IMR-90 (cell line): Measurements from ENCODE around the gene EID3. TPM values are rescaled to one million over a fixed set of nuclear protein-coding genes. Genes with fewer than 3 reads are reported as not detected.
A peak's percentile ranks its signal among the peaks of the same experiment; 100 is the strongest.

Experiments used
- ATAC-seq: fragments of 200-7000 bp; cut with Tn5 transposase; 2 replicates; pipeline ENCODE4 v1.9.1; 2020; ENCODE audit warnings: low read depth, mild to moderate bottlenecking, moderate library complexity
- BruUV-seq: library from RNA; stranded (reverse); fragments of 400-500 nt; replicated peaks from 2 replicates; lab custom pipeline; 2021; lab: Mats Ljungman, UMichigan
- CTCF ChIA-PET: fragments of 300-600 bp; formaldehyde crosslinking; extraction: SDS; loops from one replicate; lab custom pipeline; 2021; ENCODE audit warnings: antibody characterized with exemption; lab: Yijun Ruan, JAX
- POLR2A ChIA-PET: fragments of 300-600 bp; sonication (Branson Sonifier 250); formaldehyde crosslinking; loops from one replicate; lab custom pipeline; 2022; ENCODE audit warnings: antibody characterized with exemption; ENCODE audit not compliant: unreplicated experiment; lab: Charles Lee
- DNase-seq: peaks from one replicate; pipeline ENCODE4 v3.0.0; 2013
- H2AFZ ChIP-seq: replicated peaks from 2 replicates; pipeline ENCODE3; 2013; ENCODE audit warnings: low read length, mild to moderate bottlenecking; ENCODE audit not compliant: poor library complexity
- H2AK5ac ChIP-seq: 2 replicates; pipeline ENCODE4 v1.6.1; 2013; ENCODE audit warnings: low read depth, low read length, inconsistent platforms
- H2AK9ac ChIP-seq: replicated peaks from 2 replicates; pipeline ENCODE3; 2013; ENCODE audit warnings: mild to moderate bottlenecking, low read depth, low read length, moderate library complexity; ENCODE audit not compliant: poor library complexity
- H2BK120ac ChIP-seq: 2 replicates; pipeline ENCODE4 v1.6.1; 2013; ENCODE audit warnings: low read depth, low read length, inconsistent platforms
- H2BK15ac ChIP-seq: 3 replicates; pipeline ENCODE4 v1.6.1; 2013; ENCODE audit warnings: low read depth, low read length, inconsistent platforms
- H2BK20ac ChIP-seq: 2 replicates; pipeline ENCODE4 v1.6.1; 2013; ENCODE audit warnings: low read depth, mild to moderate bottlenecking, inconsistent platforms, low read length, moderate library complexity
- H2BK5ac ChIP-seq: 2 replicates; pipeline ENCODE4 v1.6.1; 2013; ENCODE audit warnings: mild to moderate bottlenecking, low read depth, low read length, inconsistent platforms; ENCODE audit not compliant: poor library complexity, severe bottlenecking
- H3K14ac ChIP-seq: replicated peaks from 2 replicates; pipeline ENCODE4 v1.6.1; 2013; ENCODE audit warnings: low read depth, low read length, inconsistent platforms
- H3K18ac ChIP-seq: 2 replicates; pipeline ENCODE4 v1.6.1; 2013; ENCODE audit warnings: low read depth, low read length, control low read depth
- H3K23ac ChIP-seq: 2 replicates; pipeline ENCODE4 v1.6.1; 2013; ENCODE audit warnings: low read depth, low read length, inconsistent platforms
- H3K27ac ChIP-seq: 2 replicates; pipeline ENCODE4 v1.5.1; 2013; ENCODE audit warnings: mild to moderate bottlenecking, control low read depth, low read length; ENCODE audit not compliant: insufficient read depth
- H3K27me3 ChIP-seq: 2 replicates; pipeline ENCODE4 v1.6.1; 2013; ENCODE audit warnings: low read length; ENCODE audit not compliant: control insufficient read depth, insufficient read depth
- H3K36me3 ChIP-seq: 2 replicates; pipeline ENCODE4 v1.6.1; 2013; ENCODE audit warnings: low read length, mixed read lengths; ENCODE audit not compliant: control insufficient read depth, insufficient read depth
- H3K4ac ChIP-seq: 2 replicates; pipeline ENCODE4 v1.6.1; 2013; ENCODE audit warnings: low read depth, low read length, inconsistent platforms
- H3K4me1 ChIP-seq: 2 replicates; pipeline ENCODE4 v1.6.1; 2013; ENCODE audit warnings: low read length, mixed read lengths; ENCODE audit not compliant: control insufficient read depth, insufficient read depth
- H3K4me2 ChIP-seq: 2 replicates; pipeline ENCODE4 v1.6.1; 2013; ENCODE audit warnings: low read depth, mild to moderate bottlenecking, control low read depth, low read length, moderate library complexity
- H3K4me3 ChIP-seq: 2 replicates; pipeline ENCODE4 v1.5.1; 2013; ENCODE audit warnings: low read depth, mild to moderate bottlenecking, control low read depth, low read length, moderate library complexity; ENCODE audit not compliant: insufficient read depth
- H3K56ac ChIP-seq: 2 replicates; pipeline ENCODE4 v1.6.1; 2013; ENCODE audit warnings: low read length, inconsistent platforms; ENCODE audit not compliant: insufficient read depth; ENCODE audit errors: extremely low read depth
- H3K79me1 ChIP-seq, 2 experiments: 2 replicates each; pipeline ENCODE4 v1.6.1; 2013; ENCODE audit warnings: low read length in 2 of 2, inconsistent platforms in 1 of 2, low read depth in 1 of 2
- H3K9ac ChIP-seq: 2 replicates; pipeline ENCODE4 v1.6.1; 2013; ENCODE audit warnings: low read depth, low read length, control low read depth
- H3K9me1 ChIP-seq: 2 replicates; pipeline ENCODE4 v1.6.1; 2013; ENCODE audit warnings: low read length, inconsistent platforms; ENCODE audit not compliant: insufficient read depth
- H3K9me3 ChIP-seq: 2 replicates; pipeline ENCODE4 v1.6.1; 2013; ENCODE audit warnings: low read length; ENCODE audit not compliant: control insufficient read depth, insufficient read depth
- H4K20me1 ChIP-seq: 2 replicates; pipeline ENCODE4 v1.6.1; 2013; ENCODE audit warnings: low read length, inconsistent platforms; ENCODE audit not compliant: insufficient read depth
- H4K5ac ChIP-seq: 2 replicates; pipeline ENCODE4 v1.6.1; 2013; ENCODE audit warnings: mild to moderate bottlenecking, low read depth, low read length, control low read depth
- H4K8ac ChIP-seq, 2 experiments: 2 replicates each; pipeline ENCODE4 v1.6.1; 2013; ENCODE audit warnings: low read depth in 2 of 2, low read length in 2 of 2, control low read depth in 1 of 2, inconsistent platforms in 1 of 2
- H4K91ac ChIP-seq: 2 replicates; pipeline ENCODE4 v1.6.1; 2013; ENCODE audit warnings: low read depth, low read length, inconsistent platforms; ENCODE audit not compliant: insufficient read depth
- BHLHE40 ChIP-seq: fragments of 150-350 bp; IDR thresholded peaks from 2 replicates; pipeline ENCODE4 v1.6.1; 2016; ENCODE audit warnings: mild to moderate bottlenecking, low read depth, low read length
- CHD1 ChIP-seq: IDR thresholded peaks from 2 replicates; pipeline ENCODE4 v1.6.1; 2012; ENCODE audit warnings: low read depth, low read length, improper control_type of control experiment
- FOS ChIP-seq: fragments of 150-350 bp; IDR thresholded peaks from 2 replicates; pipeline ENCODE4 v1.6.1; 2016; ENCODE audit warnings: low read depth, low read length
- MAFK ChIP-seq: IDR thresholded peaks from 2 replicates; pipeline ENCODE4 v1.6.1; 2012; ENCODE audit warnings: low read depth, low read length, improper control_type of control experiment
- MAZ ChIP-seq: IDR thresholded peaks from 2 replicates; pipeline ENCODE4 v1.6.1; 2012; ENCODE audit warnings: low read depth, mild to moderate bottlenecking, low read length, improper control_type of control experiment, moderate library complexity, borderline replicate concordance
- MXI1 ChIP-seq: IDR thresholded peaks from 2 replicates; pipeline ENCODE4 v1.6.1; 2012; ENCODE audit warnings: low read depth, mild to moderate bottlenecking, low read length, moderate library complexity, borderline replicate concordance
- NFE2L2 ChIP-seq: fragments of 150-350 bp; IDR thresholded peaks from 2 replicates; pipeline ENCODE4 v1.6.1; 2016; ENCODE audit warnings: low read depth, mild to moderate bottlenecking, low read length
- POLR2A ChIP-seq: IDR thresholded peaks from 2 replicates; pipeline ENCODE4 v1.6.1; 2012; ENCODE audit warnings: mild to moderate bottlenecking, low read depth, low read length
- RAD21 ChIP-seq: IDR thresholded peaks from 2 replicates; pipeline ENCODE4 v1.6.1; 2012; ENCODE audit warnings: low read length, improper control_type of control experiment
- RCOR1 ChIP-seq: IDR thresholded peaks from 2 replicates; pipeline ENCODE4 v1.6.1; 2012; ENCODE audit warnings: mild to moderate bottlenecking, low read length, improper control_type of control experiment; ENCODE audit not compliant: insufficient replicate concordance
- SMC3 ChIP-seq: fragments of 150-350 bp; IDR thresholded peaks from 2 replicates; pipeline ENCODE4 v1.6.1; 2016; ENCODE audit warnings: low read depth, mild to moderate bottlenecking, antibody characterized with exemption, low read length, moderate library complexity
- WGBS, 2 experiments: methylation state at CpG; one replicate each; pipeline versions ENCODE4 v1.1.5 to v1.1.7; 2013; ENCODE audit warnings: missing lambda C conversion rate in 2 of 2; ENCODE audit not compliant: insufficient read length in 1 of 2; ENCODE audit errors: extremely low coverage in 2 of 2; 5-methylcytosine and 5-hydroxymethylcytosine counted together
- dilution Hi-C: fragments of 300-500 bp; cut with HindIII; formaldehyde crosslinking; loops from one replicate; pipeline ENCODE4 v1.14.3; 2018; ENCODE audit warnings: low sequenced_read_pairs; ENCODE audit not compliant: unreplicated experiment
- in situ Hi-C: fragments of 300-500 bp; cut with MboI; formaldehyde crosslinking; loops from 3 replicates; pipeline ENCODE4 v1.14.3; 2019; ENCODE audit warnings: low sequenced_read_pairs, inconsistent platforms, mixed read lengths
- intact Hi-C: fragments of 100-400 bp; cut with micrococcal nuclease; formaldehyde crosslinking; loops from 2 replicates; pipeline ENCODE4 v1.10.0; 2022
- polyA plus RNA-seq, 3 experiments: library from polyadenylated mRNA; depleted of rRNA; stranded (reverse); fragments of >200 nt; gene quantifications; 2 replicates each; pipeline ENCODE4 v1.2.3, GENCODE V29; 2012; ENCODE audit warnings: low replicate concordance in 1 of 3
- total RNA-seq: library from RNA; depleted of rRNA; stranded (reverse); fragments of >200 nt; gene quantifications from 2 replicates; pipeline ENCODE4 v1.2.3, GENCODE V29; 2012
- TF ChIP-seq, protein P1 (sequence below): fragments of 150-350 bp; IDR thresholded peaks from 2 replicates; pipeline ENCODE4 v1.6.1; 2016; ENCODE audit warnings: low read depth, mild to moderate bottlenecking, low read length, moderate library complexity, borderline replicate concordance
- TF ChIP-seq, protein P2 (sequence below): conservative IDR thresholded peaks from 2 replicates; pipeline ENCODE4 v1.5.1; 2012; ENCODE audit warnings: mild to moderate bottlenecking, low read depth, low read length, improper control_type of control experiment

The EID3 gene
- total and polyA plus RNA-seq, 2 of the 4 experiments (the other 2 are of a cell fraction), result 2.2 to 4.1 TPM

DNA sequence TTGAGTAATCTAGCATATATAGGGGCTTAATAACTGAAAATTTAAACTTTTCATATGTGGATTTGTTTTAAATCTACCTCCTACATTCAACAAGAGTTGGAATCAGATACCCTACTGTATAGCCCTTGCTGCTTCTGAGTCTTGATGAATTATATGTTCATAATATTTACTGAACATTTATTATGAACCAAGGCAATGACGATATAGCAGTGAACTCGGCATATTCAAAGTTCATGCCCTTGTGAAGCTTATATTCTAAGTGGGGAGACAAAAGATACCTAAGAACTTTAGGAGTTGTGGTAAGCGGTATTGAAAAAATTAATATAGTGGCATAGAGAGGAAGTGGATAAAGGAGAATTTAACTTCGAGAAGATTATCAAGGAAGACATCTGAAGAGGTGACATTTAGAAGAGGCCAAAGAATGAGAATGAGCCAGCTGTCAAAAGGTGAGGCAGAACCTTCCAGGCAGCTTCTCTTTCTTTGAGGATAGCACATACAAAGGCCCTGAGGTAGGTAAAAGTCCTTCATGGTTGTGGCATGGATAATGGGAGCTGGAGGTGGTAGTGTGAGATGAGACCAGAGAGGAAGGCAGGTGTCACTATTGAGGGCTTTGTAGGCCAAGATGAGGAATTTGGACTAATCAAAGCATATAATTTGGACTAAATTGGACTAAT lies 10.2 kb downstream of the EID3 start (continued):
- no peak for TF ChIP-seq FOS

- Histone ChIP-seq H2BK5ac (peak overlapping the region; percentile 72), H3K14ac (no peak overlapping the region), H3K36me3 (peaks cover 60% of the 10 kb centered on the region), H2AFZ (no peak overlapping the region), H3K9ac (peak overlapping the region; percentile 15; the same call in 1 of the 2 replicates), H3K9me1 (peaks cover 12% of the 10 kb centered on the region), H3K18ac (no peak overlapping the region), H3K27me3 (no peaks in the 10 kb centered on the region), H2AK9ac (no peak overlapping the region), H3K4ac (no peak overlapping the region), H2BK20ac (no peak overlapping the region), H3K23ac (no peak overlapping the region; the same call in 1 of the 2 replicates), H3K56ac (no peak overlapping the region), H3K4me2 (peak overlapping the region; percentile 19; the same call in 1 of the 2 replicates), H4K91ac (no peak overlapping the region), H2BK120ac (no peak overlapping the region), H3K4me3 (no peak overlapping the region), H3K9me3 (no peaks in the 10 kb centered on the region), H3K4me1 (peaks cover 16% of the 10 kb centered on the region), H4K8ac (no peak overlapping the region), H2AK5ac (no peak overlapping the region), H3K79me1 (peaks cover 26 to 64% of the 10 kb centered on the region in 2 experiments), H4K20me1 (peaks cover 87% of the 10 kb centered on the region), H2BK15ac (no peak overlapping the region), H3K27ac (no peak overlapping the region), H4K5ac (no peak overlapping the region)
- DNase-seq, result peak; percentile 51
- dilution Hi-C loops, result no loop called here
- ChIA-PET CTCF (no interaction called here), POLR2A (no interaction called here)
- BruUV-seq, result no TSS peak
- in situ Hi-C loops, result no loop called here
- no peak for ATAC-seq
- 100% methylated on average over 1 of the region's 1 CpG; no CpG with 5 or more reads in 1 of the 2 experiments for WGBS, 2 experiments
- intact Hi-C loops, result no loop called here
- no peak for TF ChIP-seq BHLHE40
- TF ChIP-seq, protein P1, sequence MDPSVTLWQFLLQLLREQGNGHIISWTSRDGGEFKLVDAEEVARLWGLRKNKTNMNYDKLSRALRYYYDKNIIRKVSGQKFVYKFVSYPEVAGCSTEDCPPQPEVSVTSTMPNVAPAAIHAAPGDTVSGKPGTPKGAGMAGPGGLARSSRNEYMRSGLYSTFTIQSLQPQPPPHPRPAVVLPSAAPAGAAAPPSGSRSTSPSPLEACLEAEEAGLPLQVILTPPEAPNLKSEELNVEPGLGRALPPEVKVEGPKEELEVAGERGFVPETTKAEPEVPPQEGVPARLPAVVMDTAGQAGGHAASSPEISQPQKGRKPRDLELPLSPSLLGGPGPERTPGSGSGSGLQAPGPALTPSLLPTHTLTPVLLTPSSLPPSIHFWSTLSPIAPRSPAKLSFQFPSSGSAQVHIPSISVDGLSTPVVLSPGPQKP, result no peak
- no peak for TF ChIP-seq MXI1
- TF ChIP-seq RAD21, result no peak
- no peak for TF ChIP-seq RCOR1
- TF ChIP-seq POLR2A, result no peak
- no peak for TF ChIP-seq NFE2L2
- no peak for TF ChIP-seq MAZ
- 0 out of 2 replicates have a peak, but pooled peaks have one; percentile 18 for TF ChIP-seq MAFK
- TF ChIP-seq CHD1, result no peak
- TF ChIP-seq SMC3, result no peak
- no peak for TF ChIP-seq FOS
- TF ChIP-seq, protein P2, sequence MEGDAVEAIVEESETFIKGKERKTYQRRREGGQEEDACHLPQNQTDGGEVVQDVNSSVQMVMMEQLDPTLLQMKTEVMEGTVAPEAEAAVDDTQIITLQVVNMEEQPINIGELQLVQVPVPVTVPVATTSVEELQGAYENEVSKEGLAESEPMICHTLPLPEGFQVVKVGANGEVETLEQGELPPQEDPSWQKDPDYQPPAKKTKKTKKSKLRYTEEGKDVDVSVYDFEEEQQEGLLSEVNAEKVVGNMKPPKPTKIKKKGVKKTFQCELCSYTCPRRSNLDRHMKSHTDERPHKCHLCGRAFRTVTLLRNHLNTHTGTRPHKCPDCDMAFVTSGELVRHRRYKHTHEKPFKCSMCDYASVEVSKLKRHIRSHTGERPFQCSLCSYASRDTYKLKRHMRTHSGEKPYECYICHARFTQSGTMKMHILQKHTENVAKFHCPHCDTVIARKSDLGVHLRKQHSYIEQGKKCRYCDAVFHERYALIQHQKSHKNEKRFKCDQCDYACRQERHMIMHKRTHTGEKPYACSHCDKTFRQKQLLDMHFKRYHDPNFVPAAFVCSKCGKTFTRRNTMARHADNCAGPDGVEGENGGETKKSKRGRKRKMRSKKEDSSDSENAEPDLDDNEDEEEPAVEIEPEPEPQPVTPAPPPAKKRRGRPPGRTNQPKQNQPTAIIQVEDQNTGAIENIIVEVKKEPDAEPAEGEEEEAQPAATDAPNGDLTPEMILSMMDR, result no peak
Observed at GRCh38 chr12:104314242-104314614, 10.7 kb downstream of the EID3 start.
